NCI-H2196 treated with DMSO at 0.1 percent for 48 hours (cell line): ENCODE data around the gene KRT6A.

Experiments
- DNase-seq: peaks from one replicate; lab custom pipeline; 2025; ENCODE audit not compliant: unreplicated experiment; lab: John Stamatoyannopoulos, UW

Gene KRT6A

DNA sequence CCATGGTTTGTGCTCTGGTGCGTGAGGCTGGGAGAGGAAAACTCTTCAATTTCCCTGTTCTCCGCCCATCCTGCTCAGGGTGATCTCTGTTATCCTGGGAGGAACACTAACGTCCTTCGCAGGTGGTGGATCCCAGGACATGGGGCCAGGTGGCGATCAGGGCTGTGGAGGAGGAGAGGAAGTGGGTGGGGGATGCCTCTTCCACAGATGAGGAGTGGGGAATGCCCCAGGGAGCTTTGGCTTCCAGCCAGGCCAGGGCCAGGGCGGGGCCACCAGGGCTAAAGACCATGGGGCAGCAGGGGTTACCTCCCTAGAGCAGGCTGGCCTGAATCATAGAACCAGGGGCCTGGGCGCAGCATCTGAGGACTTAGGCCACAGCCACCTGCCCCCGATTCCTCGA, 55.5 kb downstream of the KRT6A start:
- no peak for DNase-seq
